Esophagus muscularis mucosa (tissue), 4 donors: Measurements from ENCODE around the gene CAMTA1.

Source experiments
- CTCF ChIP-seq, 3 experiments: fragments of 200-600 bp in 2 of 3; fragments of 450-650 bp in 1 of 3; sonication (generic) in 2 of 3; IDR thresholded peaks; one replicate each; pipeline ENCODE4 v1.5.1; 2017 to 2019; ENCODE audit warnings: antibody characterized with exemption in 3 of 3, mild to moderate bottlenecking in 2 of 3, moderate library complexity in 1 of 3
- EP300 ChIP-seq: sonication (generic); formaldehyde crosslinking; IDR thresholded peaks from one replicate; pipeline ENCODE4 v1.6.1; 2017; ENCODE audit warnings: antibody characterized with exemption
- POLR2A ChIP-seq: fragments of 450-650 bp; IDR thresholded peaks from one replicate; pipeline ENCODE4 v1.6.1; 2017; ENCODE audit warnings: antibody characterized with exemption, moderate library complexity, mild to moderate bottlenecking, low read depth
- POLR2AphosphoS5 ChIP-seq, 2 donors: sonication (generic); formaldehyde crosslinking; IDR thresholded peaks; one replicate each; pipeline ENCODE4 v1.6.1; 2017; ENCODE audit warnings: antibody characterized with exemption in 2 of 2

- no peak for TF ChIP-seq CTCF (IDR thresholded peaks at IDR 0.05)
- TF ChIP-seq EP300, result no peak
- TF ChIP-seq POLR2A, result no peak
- peak; percentile 83 to 91 for TF ChIP-seq POLR2AphosphoS5 (IDR thresholded peaks at IDR 0.05)
Observed at GRCh38 chr1:7770997-7771822, 986.0 kb downstream of the CAMTA1 start, which contains the start of gene VAMP3.
